IPS-18a (cell line): ENCODE measurements around the gene HLF.

ENCODE experiments used
- H3K27ac ChIP-seq: one replicate; pipeline ENCODE4 v1.5.1; 2013; ENCODE audit warnings: low read length
- H3K27me3 ChIP-seq: one replicate; pipeline ENCODE4 v1.6.1; 2013; ENCODE audit warnings: mild to moderate bottlenecking, low read length; ENCODE audit not compliant: control insufficient read depth, insufficient read depth
- H3K36me3 ChIP-seq: one replicate; pipeline ENCODE4 v1.6.1; 2013; ENCODE audit warnings: low read depth, low read length; ENCODE audit not compliant: control insufficient read depth
- H3K4me1 ChIP-seq: one replicate; pipeline ENCODE4 v1.6.1; 2013; ENCODE audit warnings: low read depth, low read length; ENCODE audit not compliant: control insufficient read depth
- H3K4me3 ChIP-seq: one replicate; pipeline ENCODE4 v1.5.1; 2013; ENCODE audit warnings: low read length
- H3K9ac ChIP-seq: one replicate; pipeline ENCODE4 v1.6.1; 2013; ENCODE audit warnings: mild to moderate bottlenecking, low read length, moderate library complexity
- H3K9me3 ChIP-seq: one replicate; pipeline ENCODE4 v1.6.1; 2013; ENCODE audit warnings: low read depth, low read length; ENCODE audit not compliant: control insufficient read depth

Gene HLF

GRCh38 chr17:55264645-55265298, at the start of gene HLF:
TSS of gene HLF (plus strand) at chr17:55264960. CDS start at chr17:55265485, 525 bp downstream.
- peaks cover 73% of the 10 kb centered on the region for H3K27me3 ChIP-seq
- H3K27ac ChIP-seq = no peak within 1 kb of the TSS
- H3K4me3 ChIP-seq = peak within 1 kb of the TSS; percentile 37
- H3K9me3 ChIP-seq = no peaks in the 10 kb centered on the region
- no peak within 1 kb of the TSS for H3K9ac ChIP-seq
- peaks cover 9% of the 10 kb centered on the region for H3K4me1 ChIP-seq
- no peaks in the 10 kb centered on the region for H3K36me3 ChIP-seq

DNA sequence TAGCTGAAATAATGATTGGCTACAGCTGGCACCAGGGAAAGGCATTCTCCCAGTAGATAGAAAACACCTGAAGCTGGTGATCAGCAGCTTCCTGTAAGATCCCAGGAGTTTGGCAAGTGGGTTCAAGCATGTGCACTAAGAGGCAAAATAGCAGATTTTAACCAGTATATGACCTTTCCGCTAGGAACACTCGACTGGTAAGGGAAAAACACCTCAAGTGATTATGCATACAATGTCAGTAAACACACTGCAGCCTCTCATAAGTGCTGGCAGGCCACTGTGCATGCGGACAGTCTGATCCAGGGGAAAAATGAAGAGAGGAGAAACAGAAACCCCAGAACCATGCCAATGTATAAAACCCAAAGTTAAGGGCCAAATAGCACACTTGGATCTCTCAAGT, 49.0 kb upstream of the HLF start:
- Histone ChIP-seq H3K9ac (no peak overlapping the region), H3K4me1 (no peaks in the 10 kb centered on the region), H3K4me3 (no peak overlapping the region), H3K27me3 (no peaks in the 10 kb centered on the region), H3K9me3 (no peaks in the 10 kb centered on the region), H3K27ac (no peak overlapping the region), H3K36me3 (no peaks in the 10 kb centered on the region)

GRCh38 chr17:55216888-55217287, 47.9 kb upstream of the HLF start:
- Histone ChIP-seq H3K9ac (no peak overlapping the region), H3K4me1 (no peaks in the 10 kb centered on the region), H3K9me3 (no peaks in the 10 kb centered on the region), H3K27me3 (no peaks in the 10 kb centered on the region), H3K27ac (no peak overlapping the region), H3K4me3 (no peak overlapping the region), H3K36me3 (no peaks in the 10 kb centered on the region)

- H3K27ac ChIP-seq = no peak overlapping the region
- H3K4me3 ChIP-seq = no peak overlapping the region
- H3K4me1 ChIP-seq = no peaks in the 10 kb centered on the region
These were observed 45.3 kb upstream of the HLF start for GRCh38 chr17:55219459-55219858.

GRCh38 chr17:55219934-55220333, 44.8 kb upstream of the HLF start:
- no peak overlapping the region for H3K27ac ChIP-seq
- no peaks in the 10 kb centered on the region for H3K36me3 ChIP-seq
- H3K27me3 ChIP-seq = no peaks in the 10 kb centered on the region
- no peak overlapping the region for H3K4me3 ChIP-seq
- no peaks in the 10 kb centered on the region for H3K4me1 ChIP-seq
- H3K9me3 ChIP-seq = no peaks in the 10 kb centered on the region
- no peak overlapping the region for H3K9ac ChIP-seq

More at GRCh38 chr17:55219459-55219858, 45.3 kb upstream of the HLF start:
- no peaks in the 10 kb centered on the region for H3K9me3 ChIP-seq
- no peaks in the 10 kb centered on the region for H3K36me3 ChIP-seq
- no peak overlapping the region for H3K9ac ChIP-seq
- H3K27me3 ChIP-seq = no peaks in the 10 kb centered on the region

DNA sequence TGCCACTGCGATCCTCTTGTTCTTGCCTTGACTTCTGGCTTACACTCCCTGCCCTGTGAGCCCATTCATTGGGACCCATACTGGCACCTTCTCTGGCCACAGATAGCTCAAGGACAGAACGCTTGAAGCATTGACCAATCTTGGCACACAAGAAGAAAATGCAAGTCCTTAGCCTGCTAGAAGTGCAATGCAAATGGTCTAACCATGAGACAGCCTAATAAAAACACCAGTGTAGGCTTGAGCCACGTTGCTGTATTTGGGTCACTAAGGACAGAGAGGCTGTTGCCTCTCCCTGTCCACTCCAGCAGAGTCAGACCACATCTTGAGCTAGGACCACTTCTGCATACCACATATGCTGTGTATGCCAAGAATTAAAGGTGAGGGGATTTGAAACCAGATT, 41.2 kb upstream of the HLF start:
- no peaks in the 10 kb centered on the region for H3K36me3 ChIP-seq
- H3K9me3 ChIP-seq = no peaks in the 10 kb centered on the region
- no peak overlapping the region for H3K4me3 ChIP-seq
- no peak overlapping the region for H3K27ac ChIP-seq
- no peaks in the 10 kb centered on the region for H3K27me3 ChIP-seq
- no peaks in the 10 kb centered on the region for H3K4me1 ChIP-seq
- no peak overlapping the region for H3K9ac ChIP-seq

DNA sequence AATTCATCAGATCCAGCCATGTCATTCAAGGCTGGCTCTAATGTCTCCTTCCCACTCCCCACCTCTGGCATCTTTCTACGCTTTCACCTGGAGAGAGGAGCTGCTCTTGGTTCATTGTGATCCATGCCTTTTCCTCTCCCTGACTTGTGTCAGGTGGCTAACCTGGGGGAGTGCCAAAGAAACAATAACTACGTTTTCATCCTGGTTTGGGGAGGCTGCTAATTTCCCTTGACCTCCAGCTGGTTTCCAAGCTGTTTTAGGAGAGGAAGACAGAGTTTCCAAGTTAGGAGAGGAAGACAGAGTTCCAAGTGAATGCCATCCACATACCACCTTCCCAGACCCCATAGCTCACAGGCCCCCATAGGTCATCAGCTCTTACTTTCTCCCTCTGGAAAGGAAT, 40.0 kb upstream of the HLF start:
- Histone ChIP-seq H3K9ac (no peak overlapping the region), H3K27me3 (no peaks in the 10 kb centered on the region), H3K27ac (no peak overlapping the region), H3K36me3 (no peaks in the 10 kb centered on the region), H3K4me1 (no peaks in the 10 kb centered on the region), H3K9me3 (no peaks in the 10 kb centered on the region), H3K4me3 (no peak overlapping the region)

GRCh38 chr17:55225237-55225636, 39.5 kb upstream of the HLF start:
- no peaks in the 10 kb centered on the region for H3K36me3 ChIP-seq
- H3K9me3 ChIP-seq = no peaks in the 10 kb centered on the region
- no peak overlapping the region for H3K9ac ChIP-seq
- H3K4me3 ChIP-seq = no peak overlapping the region
- no peaks in the 10 kb centered on the region for H3K27me3 ChIP-seq
- no peak overlapping the region for H3K27ac ChIP-seq
- H3K4me1 ChIP-seq = no peaks in the 10 kb centered on the region

- no peaks in the 10 kb centered on the region for H3K27me3 ChIP-seq
These were observed 36.0 kb upstream of the HLF start for GRCh38 chr17:55228683-55229192.

DNA sequence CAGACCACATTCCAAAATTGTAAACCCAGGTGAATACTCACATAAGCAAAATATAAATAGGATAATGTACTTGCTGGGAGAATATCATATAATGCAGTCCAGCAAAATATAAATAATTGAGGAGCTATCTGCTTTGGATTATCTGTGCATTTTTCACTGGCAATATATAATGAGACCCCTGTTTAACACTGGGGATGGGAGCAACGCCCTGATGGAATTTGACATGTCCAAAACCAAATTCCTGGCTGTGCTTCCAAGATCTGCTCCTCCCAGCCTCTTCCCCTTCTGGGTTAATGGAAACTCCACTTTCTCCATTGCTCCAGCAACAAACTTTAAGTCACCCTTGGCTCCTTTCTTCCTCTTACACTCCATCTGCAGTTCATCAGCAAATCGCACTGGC, 35.5 kb upstream of the HLF start:
- Histone ChIP-seq H3K9ac (no peak overlapping the region), H3K27me3 (no peaks in the 10 kb centered on the region), H3K4me3 (no peak overlapping the region), H3K9me3 (no peaks in the 10 kb centered on the region), H3K4me1 (no peaks in the 10 kb centered on the region), H3K36me3 (no peaks in the 10 kb centered on the region), H3K27ac (no peak overlapping the region)

More at GRCh38 chr17:55228683-55229192, 36.0 kb upstream of the HLF start:
- no peaks in the 10 kb centered on the region for H3K36me3 ChIP-seq
- no peak overlapping the region for H3K4me3 ChIP-seq
- no peaks in the 10 kb centered on the region for H3K9me3 ChIP-seq
- no peaks in the 10 kb centered on the region for H3K4me1 ChIP-seq
- H3K9ac ChIP-seq = no peak overlapping the region
- no peak overlapping the region for H3K27ac ChIP-seq

GRCh38 chr17:55230716-55231115, 34.0 kb upstream of the HLF start:
- Histone ChIP-seq H3K27ac (no peak overlapping the region), H3K9ac (no peak overlapping the region), H3K4me1 (no peaks in the 10 kb centered on the region), H3K4me3 (no peak overlapping the region), H3K27me3 (no peaks in the 10 kb centered on the region), H3K9me3 (no peaks in the 10 kb centered on the region), H3K36me3 (no peaks in the 10 kb centered on the region)

GRCh38 chr17:55233840-55234239, 30.9 kb upstream of the HLF start:
- H3K9ac ChIP-seq = no peak overlapping the region
- H3K4me3 ChIP-seq = no peak overlapping the region
- H3K27ac ChIP-seq = no peak overlapping the region
- H3K9me3 ChIP-seq = no peaks in the 10 kb centered on the region
- no peaks in the 10 kb centered on the region for H3K36me3 ChIP-seq
- H3K27me3 ChIP-seq = peaks cover 13% of the 10 kb centered on the region
- peaks cover 4% of the 10 kb centered on the region for H3K4me1 ChIP-seq
